Ascending aorta (tissue), 2 donors: ENCODE data around the gene KIR2DL4. TPM values are rescaled to one million over a fixed set of nuclear protein-coding genes. Genes with fewer than 3 reads are reported as not detected.
"Not testable (repeated sequence)": the region's sequence is repeated elsewhere in the genome, so short reads cannot be mapped to it uniquely, and the experiment has no call there.

Source experiments
- DNase-seq, 2 donors: peaks; one replicate each; pipeline ENCODE4 v3.0.0-alpha.2; 2019; ENCODE audit warnings: low spot score in 2 of 2
- H3K27ac ChIP-seq, 2 donors: fragments of 200-600 bp; sonication (generic); one replicate each; pipeline ENCODE4 v1.5.1; 2016 to 2017; ENCODE audit warnings: mild to moderate bottlenecking in 1 of 2
- H3K27me3 ChIP-seq: fragments of 200-600 bp; sonication (generic); one replicate; pipeline ENCODE4 v1.5.1; 2017
- H3K36me3 ChIP-seq, 2 donors: fragments of 200-600 bp; sonication (generic); one replicate each; pipeline ENCODE4 v1.5.1; 2016
- H3K4me1 ChIP-seq, 2 donors: fragments of 200-600 bp; sonication (generic); one replicate each; pipeline ENCODE4 v1.5.1; 2016 to 2017; ENCODE audit warnings: mild to moderate bottlenecking in 1 of 2
- H3K4me3 ChIP-seq, 2 donors: fragments of 200-600 bp; sonication (generic); one replicate each; pipeline ENCODE4 v1.5.1; 2016 to 2017; ENCODE audit warnings: mild to moderate bottlenecking in 1 of 2
- H3K9me3 ChIP-seq, 2 donors: fragments of 200-600 bp; sonication (generic); one replicate each; pipeline ENCODE4 v1.5.1; 2016
- CTCF ChIP-seq, 3 experiments: fragments of 200-600 bp in 2 of 3; fragments of 450-650 bp in 1 of 3; sonication (generic) in 2 of 3; IDR thresholded peaks; one replicate each; pipeline ENCODE4 v1.5.1; 2016 to 2019; ENCODE audit warnings: antibody characterized with exemption in 3 of 3, mild to moderate bottlenecking in 1 of 3, moderate library complexity in 1 of 3
- intact Hi-C: fragments of 100-400 bp; cut with DNase I; formaldehyde crosslinking; loops from one replicate; pipeline ENCODE4 v1.15.1; 2023
- total RNA-seq: library from RNA; depleted of rRNA; stranded (reverse); fragments of >200 nt; gene quantifications from one replicate; pipeline ENCODE4 v1.1.0, GENCODE V29; 2016

Gene KIR2DL4
- total RNA-seq, 1 donor from 2014 or later = not detected

- no peak overlapping the region for H3K4me3 ChIP-seq
- H3K9me3 ChIP-seq = no peaks in the 10 kb centered on the region
- no peak for TF ChIP-seq CTCF (IDR thresholded peaks at IDR 0.05)
- H3K27me3 ChIP-seq = no peaks in the 10 kb centered on the region
- intact Hi-C loops = no loop called here
- no peak for DNase-seq
- no peaks in the 10 kb centered on the region for H3K36me3 ChIP-seq
- H3K4me1 ChIP-seq = no peaks in the 10 kb centered on the region
- H3K27ac ChIP-seq = no peak overlapping the region
Measured at GRCh38 chr19:54795758-54796157, 7.7 kb upstream of the KIR2DL4 start.

- no peaks in the 10 kb centered on the region for H3K9me3 ChIP-seq
- H3K27me3 ChIP-seq = no peaks in the 10 kb centered on the region
- no peaks in the 10 kb centered on the region for H3K36me3 ChIP-seq
- no peaks in the 10 kb centered on the region for H3K4me1 ChIP-seq
- no peak overlapping the region for H3K4me3 ChIP-seq
- intact Hi-C loops = no loop called here
- TF ChIP-seq CTCF (IDR thresholded peaks at IDR 0.05) = no peak
- no peak overlapping the region for H3K27ac ChIP-seq
- DNase-seq = no peak
Measured at GRCh38 chr19:54804101-54804500, 691 bp downstream of the KIR2DL4 start.

- DNase-seq = no peak
- intact Hi-C loops = no loop called here
- TF ChIP-seq CTCF (IDR thresholded peaks at IDR 0.05) = no peak
- Histone ChIP-seq H3K27me3 (no peaks in the 10 kb centered on the region), H3K9me3 (no peaks in the 10 kb centered on the region), H3K36me3 (no peaks in the 10 kb centered on the region), H3K4me3 (no peak overlapping the region), H3K27ac (no peak overlapping the region), H3K4me1 (no peaks in the 10 kb centered on the region)
Measured at GRCh38 chr19:54804571-54804970, 1.2 kb downstream of the KIR2DL4 start.

- no peaks in the 10 kb centered on the region for H3K4me1 ChIP-seq
- H3K36me3 ChIP-seq = no peaks in the 10 kb centered on the region
- no peak overlapping the region for H3K27ac ChIP-seq
- H3K4me3 ChIP-seq = no peak overlapping the region
- no peak for DNase-seq
- TF ChIP-seq CTCF (IDR thresholded peaks at IDR 0.05) = no peak
- no peaks in the 10 kb centered on the region for H3K27me3 ChIP-seq
- intact Hi-C loops = no loop called here
- H3K9me3 ChIP-seq = no peaks in the 10 kb centered on the region
Measured at GRCh38 chr19:54805665-54806515, 2.5 kb downstream of the KIR2DL4 start.

- TF ChIP-seq CTCF (IDR thresholded peaks at IDR 0.05) = no peak
- no peaks in the 10 kb centered on the region for H3K9me3 ChIP-seq
- no peak for DNase-seq
- no peak overlapping the region for H3K27ac ChIP-seq
- H3K4me1 ChIP-seq = no peaks in the 10 kb centered on the region
- H3K36me3 ChIP-seq = no peaks in the 10 kb centered on the region
- H3K27me3 ChIP-seq = no peaks in the 10 kb centered on the region
- H3K4me3 ChIP-seq = no peak overlapping the region
- intact Hi-C loops = no loop called here
Measured at GRCh38 chr19:54806516-54806838, 3.1 kb downstream of the KIR2DL4 start.

- H3K9me3 ChIP-seq, DNase-seq, H3K27ac ChIP-seq, H3K36me3 ChIP-seq, H3K4me3 ChIP-seq, intact Hi-C loops, H3K27me3 ChIP-seq, H3K4me1 ChIP-seq: not testable (repeated sequence)
Measured at GRCh38 chr19:54814571-54814970, 11.2 kb downstream of the KIR2DL4 start.

GRCh38 chr19:54816251-54816650 is 12.8 kb downstream of the KIR2DL4 start, which contains the start of gene KIR3DL1:
TSS of gene KIR3DL1 (plus strand) at chr19:54816468.
- H3K27ac ChIP-seq, H3K36me3 ChIP-seq, H3K4me3 ChIP-seq, H3K4me1 ChIP-seq, intact Hi-C loops, H3K9me3 ChIP-seq, DNase-seq, H3K27me3 ChIP-seq: not testable (repeated sequence)
